Measurements from ENCODE around the gene AKAP13.

GRCh38 chr15:85557385-85557784 lies 177.0 kb downstream of the AKAP13 start:
- TF ChIP-seq JUN (CRISPR knock-in tag; IDR thresholded peaks at IDR 0.05) (no peak), TIGD3 (CRISPR knock-in tag; IDR thresholded peaks at IDR 0.05; ENCODE audit: borderline replicate concordance) (no peak), EZH2 (conservative IDR thresholded peaks at IDR 0.05; ENCODE audit: low read depth, low read length) (no peak), NFKBIZ (CRISPR knock-in tag; IDR thresholded peaks at IDR 0.05) (no peak)
